T-helper 1 cell (primary cell): Measurements from ENCODE around the gene TIGD2.

Experiments used
- DNase-seq, 5 donors: peaks; one replicate each; pipeline ENCODE4 v3.0.0-alpha.2; 2012 to 2020

TIGD2 gene

GRCh38 chr4:89162987-89163386 is 51.7 kb downstream of the TIGD2 start:
- no peak for DNase-seq

GRCh38 chr4:89164400-89164799 is 53.1 kb downstream of the TIGD2 start:
- peak in 1 of 5 donors; percentile 15 for DNase-seq
